Fibroblast of the aortic adventitia (primary cell): ENCODE results near the gene LY6G6C. TPM values are rescaled to one million over a fixed set of nuclear protein-coding genes. Genes with fewer than 3 reads are reported as not detected.

Experiments used
- DNase-seq: peaks from one replicate; pipeline ENCODE4 v3.0.0-alpha.2; 2010; ENCODE audit warnings: low read depth
- H3K4me3 ChIP-seq: 2 replicates; pipeline ENCODE4 v1.5.1; 2011; ENCODE audit warnings: low read depth, mild to moderate bottlenecking, control low read depth, low read length, moderate library complexity
- CTCF ChIP-seq: IDR thresholded peaks from 2 replicates; pipeline ENCODE4 v1.5.1; 2011; ENCODE audit warnings: mild to moderate bottlenecking, low read length, control low read depth, inconsistent platforms; ENCODE audit not compliant: insufficient read depth
- small RNA-seq: library from RNA; depleted of rRNA; stranded (forward); fragments of <200 nt; gene quantifications from one replicate; pipeline ENCODE3, GENCODE V24; 2012
- total RNA-seq: library from RNA; depleted of rRNA; stranded (reverse); fragments of >200 nt; gene quantifications from 2 replicates; pipeline ENCODE4 v1.2.3, GENCODE V29; 2012; ENCODE audit warnings: low replicate concordance

The LY6G6C gene
- total RNA-seq, 1 donor = not detected

- peak; percentile 92 for DNase-seq
- peak within 1 kb of the TSS; percentile 60 for H3K4me3 ChIP-seq
- peak; percentile 85 for TF ChIP-seq CTCF
Measured at GRCh38 chr6:31680226-31681134, 41.1 kb downstream of the LY6G6C start, which contains the start of gene LY6G5C. TSS of gene LY6G5C (minus strand) at chr6:31681067. CDS start at chr6:31680373, 694 bp downstream.

GRCh38 chr6:31677955-31678354 is 43.6 kb downstream of the LY6G6C start:
- DNase-seq = no peak
- no peak for TF ChIP-seq CTCF
- H3K4me3 ChIP-seq = no peak overlapping the region

- no peak for TF ChIP-seq CTCF
- no peak overlapping the region for H3K4me3 ChIP-seq
- no peak for DNase-seq
Measured at GRCh38 chr6:31676904-31677303, 44.6 kb downstream of the LY6G6C start.

- DNase-seq = no peak
Measured at GRCh38 chr6:31676322-31676903, 45.1 kb downstream of the LY6G6C start.

GRCh38 chr6:31669676-31670075 is 51.9 kb downstream of the LY6G6C start, which contains the start of gene LY6G5B:
TSS of gene LY6G5B (plus strand) at chr6:31669976. CDS start at chr6:31670951, 975 bp downstream.
- TF ChIP-seq CTCF = no peak
- DNase-seq = no peak
- no peak within 1 kb of the TSS for H3K4me3 ChIP-seq

More at GRCh38 chr6:31676322-31676903, 45.1 kb downstream of the LY6G6C start:
- no peak overlapping the region for H3K4me3 ChIP-seq
- TF ChIP-seq CTCF = no peak

Small RNAs within 50 kb of the gene (small RNA-seq; reads per million reads assigned to genes)
- not detected for gene LY6G6D
- not detected for gene MIR4646
- gene MSH5-SAPCD1 = not detected
- not detected for gene RNU6-850P
- not detected for gene SAPCD1

Other genes starting within 250 kb of the LY6G6C start
- 3.4 and 16.6 TPM in 2 replicates for gene MICB, start 223.6 kb downstream of the LY6G6C start, total RNA-seq
- not detected in 2 replicates for gene MCCD1, start 192.8 kb downstream of the LY6G6C start, total RNA-seq
- 197 and 290 TPM in 2 replicates for gene DDX39B, start 179.7 kb downstream of the LY6G6C start, total RNA-seq
- 3.8 and 6.7 TPM in 2 replicates for gene ATP6V1G2, start 175.1 kb downstream of the LY6G6C start, total RNA-seq
- gene NFKBIL1, start 174.1 kb downstream of the LY6G6C start, total RNA-seq = 20.0 and 48.7 TPM in 2 replicates
- gene LTA, start 149.5 kb downstream of the LY6G6C start, total RNA-seq = not detected in 2 replicates
- gene TNF, start 146.2 kb downstream of the LY6G6C start, total RNA-seq = not detected in 2 replicates
- not detected in 2 replicates for gene LTB, start 139.3 kb downstream of the LY6G6C start, total RNA-seq
- not detected in 2 replicates for gene LST1, start 135.5 kb downstream of the LY6G6C start, total RNA-seq
- not detected in 2 replicates for gene NCR3, start 128.7 kb downstream of the LY6G6C start, total RNA-seq
- gene AIF1, start 106.5 kb downstream of the LY6G6C start, total RNA-seq = not detected in 2 replicates
- gene PRRC2A, start 101.0 kb downstream of the LY6G6C start, total RNA-seq = 24.0 and 68.0 TPM in 2 replicates
- 109 and 161 TPM in 2 replicates for gene BAG6, start 69.1 kb downstream of the LY6G6C start, total RNA-seq
- 2.0 TPM in 1 of 2 replicates, not detected in the other for gene APOM, start 65.9 kb downstream of the LY6G6C start, total RNA-seq
- 18.4 and 26.3 TPM in 2 replicates for gene C6orf47, start 61.0 kb downstream of the LY6G6C start, total RNA-seq
- gene GPANK1, start 56.7 kb downstream of the LY6G6C start, total RNA-seq = 19.9 and 69.8 TPM in 2 replicates
- 134 and 214 TPM in 2 replicates for gene CSNK2B, start 55.7 kb downstream of the LY6G6C start, total RNA-seq
- 2.8 and 4.5 TPM in 2 replicates for gene LY6G5B, start 51.8 kb downstream of the LY6G6C start, total RNA-seq
- gene LY6G5C, start 40.7 kb downstream of the LY6G6C start, total RNA-seq = 1.1 TPM in 1 of 2 replicates, not detected in the other
- 23.5 and 27.1 TPM in 2 replicates for gene ABHD16A, start 18.4 kb downstream of the LY6G6C start, total RNA-seq
- not detected in 2 replicates for gene LY6G6F, start 14.9 kb downstream of the LY6G6C start, total RNA-seq
- gene LY6G6D, start 6.4 kb downstream of the LY6G6C start, total RNA-seq = not detected in 2 replicates
- gene MPIG6B, start 1.6 kb upstream of the LY6G6C start, total RNA-seq = not detected in 2 replicates
- gene DDAH2, start 7.6 kb upstream of the LY6G6C start, total RNA-seq = 70.5 and 223 TPM in 2 replicates
- 174 and 576 TPM in 2 replicates for gene CLIC1, start 14.8 kb upstream of the LY6G6C start, total RNA-seq
- 3.1 and 23.0 TPM in 2 replicates for gene MSH5, start 18.3 kb upstream of the LY6G6C start, total RNA-seq
- gene SAPCD1, start 40.9 kb upstream of the LY6G6C start, total RNA-seq = 0.90 and 6.2 TPM in 2 replicates
- gene VWA7, start 55.6 kb upstream of the LY6G6C start, total RNA-seq = 0.36 and 0.90 TPM in 2 replicates
- 19.6 and 68.8 TPM in 2 replicates for gene VARS1, start 74.0 kb upstream of the LY6G6C start, total RNA-seq
- gene LSM2, start 85.2 kb upstream of the LY6G6C start, total RNA-seq = 49.5 and 88.3 TPM in 2 replicates
- gene HSPA1L, start 93.5 kb upstream of the LY6G6C start, total RNA-seq = 1.4 and 2.4 TPM in 2 replicates
- 52.8 and 76.9 TPM in 2 replicates for gene HSPA1A, start 93.8 kb upstream of the LY6G6C start, total RNA-seq
- gene HSPA1B, start 106.0 kb upstream of the LY6G6C start, total RNA-seq = 62.0 and 112 TPM in 2 replicates
- gene NEU1, start 141.1 kb upstream of the LY6G6C start, total RNA-seq = 35.8 and 48.2 TPM in 2 replicates
- gene SLC44A4, start 157.3 kb upstream of the LY6G6C start, total RNA-seq = 0.27 TPM in 1 of 2 replicates, not detected in the other
- gene EHMT2, start 176.0 kb upstream of the LY6G6C start, total RNA-seq = 37.9 and 62.0 TPM in 2 replicates
- 3.3 and 3.8 TPM in 2 replicates for gene ZBTB12, start 180.3 kb upstream of the LY6G6C start, total RNA-seq
- 4.4 and 48.2 TPM in 2 replicates for gene C2, start 206.0 kb upstream of the LY6G6C start, total RNA-seq
- 32.9 and 39.1 TPM in 2 replicates for gene CFB, start 224.3 kb upstream of the LY6G6C start, total RNA-seq
- 36.6 and 109 TPM in 2 replicates for gene NELFE, start 237.2 kb upstream of the LY6G6C start, total RNA-seq
- 30.7 and 42.8 TPM in 2 replicates for gene SKIC2, start 237.4 kb upstream of the LY6G6C start, total RNA-seq